Nephron progenitor cell (in vitro differentiated cells): ENCODE measurements around the gene TAOK2.

Experiments
- DNase-seq: peaks from one replicate; pipeline ENCODE4 v3.0.0; 2021
- H3K27ac Mint-ChIP-seq: 2 replicates; pipeline ENCODE4 v1.8.0; 2021; ENCODE audit warnings: mild to moderate bottlenecking, moderate library complexity, mixed read lengths
- H3K27me3 Mint-ChIP-seq: 2 replicates; pipeline ENCODE4 v1.8.0; 2021; ENCODE audit warnings: mild to moderate bottlenecking, low read depth, mixed read lengths; ENCODE audit not compliant: poor library complexity
- H3K36me3 Mint-ChIP-seq: 2 replicates; pipeline ENCODE4 v1.8.0; 2021; ENCODE audit warnings: low read depth, mixed read lengths
- H3K4me1 Mint-ChIP-seq: 2 replicates; pipeline ENCODE4 v1.8.0; 2021; ENCODE audit warnings: mixed read lengths
- H3K4me3 Mint-ChIP-seq: 2 replicates; pipeline ENCODE4 v1.8.0; 2021; ENCODE audit warnings: mild to moderate bottlenecking, moderate library complexity, mixed read lengths
- H3K9me3 Mint-ChIP-seq: 2 replicates; pipeline ENCODE4 v1.8.0; 2021; ENCODE audit warnings: mild to moderate bottlenecking, moderate library complexity, mixed read lengths
- TF ChIP-seq, protein P1 (sequence below): fragments of 200-600 bp; sonication (generic); IDR thresholded peaks from 2 replicates; pipeline ENCODE4 v1.5.0; 2021; ENCODE audit warnings: antibody characterized with exemption

The TAOK2 gene

DNA sequence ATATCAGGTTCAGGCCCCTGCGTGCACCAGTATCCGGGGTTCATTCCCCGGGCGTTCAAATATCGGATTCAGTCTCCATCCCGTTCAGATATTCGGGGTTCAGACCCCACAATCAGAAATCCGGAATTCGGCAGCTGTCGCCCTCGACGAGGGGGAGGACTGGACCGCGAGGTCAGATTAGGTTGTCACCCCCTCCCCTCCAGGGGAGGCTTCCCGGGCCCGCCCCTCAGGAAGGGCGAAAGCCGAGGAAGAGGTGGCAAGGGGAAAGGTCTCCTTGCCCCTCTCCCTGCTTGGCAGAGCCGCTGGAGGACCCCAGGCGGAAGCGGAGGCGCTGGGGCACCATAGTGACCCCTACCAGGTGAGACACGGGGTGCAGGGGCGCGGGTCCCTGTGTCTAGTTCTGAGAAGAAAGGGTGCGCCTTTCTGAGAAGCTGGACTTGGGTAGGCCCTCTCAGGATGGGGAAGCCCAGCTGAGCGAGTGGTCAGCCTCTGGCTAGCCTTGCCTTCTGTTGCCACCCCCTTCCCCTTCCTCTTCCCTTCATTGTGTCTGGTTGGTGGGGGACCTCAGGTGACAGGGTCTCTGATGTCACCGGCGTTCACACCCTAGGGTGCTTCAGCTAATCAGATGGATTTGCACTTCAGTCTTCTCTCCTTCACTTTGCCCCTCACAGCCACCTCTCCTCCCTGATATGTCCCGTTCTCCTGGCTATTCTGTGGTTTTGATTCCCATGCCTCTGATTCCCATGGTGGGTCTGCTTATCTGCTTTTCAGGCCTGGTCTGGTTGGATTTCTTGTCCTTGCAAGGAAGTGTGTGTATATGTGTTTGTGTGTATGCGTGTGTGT is 844 bp downstream of the TAOK2 start:
- Mint-ChIP-seq H3K4me1 (peaks cover 35% of the 10 kb centered on the region), H3K27me3 (peaks cover 8% of the 10 kb centered on the region), H3K27ac (peak overlapping the region; percentile 69), H3K9me3 (peaks cover 17% of the 10 kb centered on the region), H3K36me3 (peaks cover 49% of the 10 kb centered on the region), H3K4me3 (peak overlapping the region; percentile 97)
- TF ChIP-seq, protein P1, sequence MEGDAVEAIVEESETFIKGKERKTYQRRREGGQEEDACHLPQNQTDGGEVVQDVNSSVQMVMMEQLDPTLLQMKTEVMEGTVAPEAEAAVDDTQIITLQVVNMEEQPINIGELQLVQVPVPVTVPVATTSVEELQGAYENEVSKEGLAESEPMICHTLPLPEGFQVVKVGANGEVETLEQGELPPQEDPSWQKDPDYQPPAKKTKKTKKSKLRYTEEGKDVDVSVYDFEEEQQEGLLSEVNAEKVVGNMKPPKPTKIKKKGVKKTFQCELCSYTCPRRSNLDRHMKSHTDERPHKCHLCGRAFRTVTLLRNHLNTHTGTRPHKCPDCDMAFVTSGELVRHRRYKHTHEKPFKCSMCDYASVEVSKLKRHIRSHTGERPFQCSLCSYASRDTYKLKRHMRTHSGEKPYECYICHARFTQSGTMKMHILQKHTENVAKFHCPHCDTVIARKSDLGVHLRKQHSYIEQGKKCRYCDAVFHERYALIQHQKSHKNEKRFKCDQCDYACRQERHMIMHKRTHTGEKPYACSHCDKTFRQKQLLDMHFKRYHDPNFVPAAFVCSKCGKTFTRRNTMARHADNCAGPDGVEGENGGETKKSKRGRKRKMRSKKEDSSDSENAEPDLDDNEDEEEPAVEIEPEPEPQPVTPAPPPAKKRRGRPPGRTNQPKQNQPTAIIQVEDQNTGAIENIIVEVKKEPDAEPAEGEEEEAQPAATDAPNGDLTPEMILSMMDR, result no peak
- no peak for DNase-seq

DNA sequence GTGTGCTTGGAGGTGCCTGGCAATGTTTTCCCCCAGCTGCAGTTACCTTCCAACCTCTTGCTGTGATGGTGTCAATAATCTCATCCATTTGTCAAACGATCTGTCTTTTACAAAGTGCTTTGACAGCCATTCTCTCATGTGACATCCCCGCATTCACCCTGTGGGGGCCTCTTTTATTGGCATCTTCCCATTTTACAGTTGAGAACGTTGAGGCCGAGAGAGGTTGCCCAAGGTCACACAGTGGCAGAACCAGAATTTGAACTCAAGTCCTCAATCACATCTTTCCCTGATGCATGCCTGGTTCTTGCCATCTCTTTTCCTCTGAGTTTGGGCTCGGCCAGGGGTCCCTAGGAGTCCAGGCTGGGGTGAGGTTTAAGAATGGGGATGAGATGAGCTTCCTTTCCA is 1.5 kb downstream of the TAOK2 start:
- Mint-ChIP-seq H3K36me3 (peaks cover 49% of the 10 kb centered on the region), H3K27ac (peak overlapping the region; percentile 62), H3K4me1 (peaks cover 35% of the 10 kb centered on the region), H3K9me3 (peaks cover 17% of the 10 kb centered on the region), H3K27me3 (peaks cover 8% of the 10 kb centered on the region), H3K4me3 (peak overlapping the region; percentile 97)
- TF ChIP-seq, protein P1, result no peak
- no peak for DNase-seq

DNA sequence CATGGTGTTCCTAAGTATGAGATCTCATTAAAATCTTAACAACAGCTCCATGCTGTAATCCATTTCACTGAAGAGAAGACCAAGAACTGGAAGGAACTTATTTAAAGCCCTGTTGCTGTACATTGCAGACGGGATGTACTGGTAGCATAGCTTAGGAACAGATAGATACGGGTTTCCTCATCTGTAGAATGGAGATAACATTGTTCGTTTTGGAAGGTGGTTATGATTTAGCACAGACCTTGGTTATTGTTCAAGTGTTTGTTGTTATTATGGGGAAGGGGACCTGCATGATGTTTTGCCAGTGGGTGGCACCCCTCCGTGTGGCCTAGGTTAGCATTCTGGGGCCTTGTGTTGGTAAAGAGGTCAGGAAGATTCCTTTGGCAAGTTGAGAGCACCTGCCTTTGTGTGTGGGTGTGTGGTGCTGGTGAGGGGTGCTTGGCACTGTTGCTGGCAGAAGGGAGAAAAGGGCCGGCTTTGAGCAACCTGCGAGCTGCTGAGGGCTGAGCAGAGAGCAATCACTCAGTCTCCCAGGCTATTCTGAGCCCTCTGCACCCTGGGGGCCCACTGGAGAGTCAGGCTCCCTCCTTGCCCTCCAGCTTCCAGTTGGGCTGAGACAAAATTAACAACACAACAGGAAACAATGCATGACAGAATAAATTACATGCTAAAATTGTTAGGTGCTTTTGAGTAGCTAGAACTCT is 2.3 kb downstream of the TAOK2 start:
- DNase-seq, result no peak
- Mint-ChIP-seq H3K9me3 (peaks cover 17% of the 10 kb centered on the region), H3K4me3 (peak overlapping the region; percentile 97), H3K36me3 (peaks cover 49% of the 10 kb centered on the region), H3K4me1 (peaks cover 35% of the 10 kb centered on the region), H3K27me3 (peaks cover 8% of the 10 kb centered on the region), H3K27ac (peak overlapping the region; percentile 78)
- TF ChIP-seq, protein P1, result no peak

DNA sequence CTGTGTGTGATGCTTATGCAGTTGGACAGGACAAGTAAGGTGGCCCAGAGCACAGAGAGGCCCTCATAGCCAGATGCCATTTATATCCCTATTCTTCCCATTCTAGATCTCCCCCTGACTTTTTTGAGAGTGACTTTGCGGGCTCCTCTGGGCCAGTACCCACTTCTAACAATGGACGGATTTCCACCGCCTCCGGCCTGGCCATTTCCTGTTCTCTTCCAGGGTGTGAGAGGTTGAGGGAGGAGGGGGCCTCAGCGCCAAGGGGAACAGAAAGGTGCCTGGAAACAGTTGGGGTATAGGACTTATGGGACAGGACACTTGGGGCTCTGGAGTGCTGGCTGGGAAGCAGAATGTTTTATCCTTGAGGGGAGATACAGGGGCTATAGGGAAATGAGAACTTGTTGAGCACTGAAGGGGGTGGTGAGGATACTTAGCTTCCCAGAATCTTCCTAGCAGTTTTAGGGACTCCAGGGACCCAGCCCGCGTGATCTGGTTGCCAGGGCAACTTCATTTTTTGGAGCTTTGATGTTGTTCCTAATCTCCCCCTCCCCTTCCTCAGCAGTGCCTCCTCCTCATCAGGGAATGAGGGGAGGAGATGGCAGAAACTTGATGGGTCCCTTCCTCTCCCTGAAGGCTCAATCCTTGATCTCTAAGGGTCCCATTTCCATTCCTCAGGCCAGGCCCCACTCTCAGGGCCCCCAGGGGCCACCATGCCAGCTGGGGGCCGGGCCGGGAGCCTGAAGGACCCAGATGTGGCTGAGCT is 3.6 kb downstream of the TAOK2 start:
- DNase-seq, result no peak
- Mint-ChIP-seq H3K27ac (no peak overlapping the region), H3K4me3 (peak overlapping the region; percentile 97), H3K4me1 (peaks cover 35% of the 10 kb centered on the region), H3K9me3 (peaks cover 12% of the 10 kb centered on the region), H3K27me3 (peaks cover 6% of the 10 kb centered on the region), H3K36me3 (peaks cover 45% of the 10 kb centered on the region)
- TF ChIP-seq, protein P1, result no peak

DNA sequence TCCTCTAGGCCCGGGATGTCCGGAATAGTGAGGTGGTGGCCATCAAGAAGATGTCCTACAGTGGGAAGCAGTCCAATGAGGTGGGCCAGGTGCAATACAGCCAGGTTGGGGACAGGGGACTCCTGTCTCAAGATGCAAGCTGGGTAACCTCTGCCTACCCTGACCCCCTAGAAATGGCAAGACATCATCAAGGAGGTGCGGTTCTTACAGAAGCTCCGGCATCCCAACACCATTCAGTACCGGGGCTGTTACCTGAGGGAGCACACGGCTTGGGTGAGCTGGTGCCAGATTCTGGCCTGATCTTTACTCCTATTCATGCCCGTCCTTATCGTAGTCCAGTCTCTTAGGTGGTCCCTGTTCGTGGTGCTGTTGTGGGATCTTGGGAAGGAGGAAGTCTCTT is 4.4 kb downstream of the TAOK2 start:
- Mint-ChIP-seq H3K4me1 (peaks cover 35% of the 10 kb centered on the region), H3K36me3 (peaks cover 40% of the 10 kb centered on the region), H3K27ac (no peak overlapping the region), H3K4me3 (no peak overlapping the region), H3K27me3 (no peaks in the 10 kb centered on the region), H3K9me3 (peaks cover 4% of the 10 kb centered on the region)
- DNase-seq, result no peak
- TF ChIP-seq, protein P1, result no peak
